ENCODE measurements around the gene CNTD1.

CNTD1 gene

DNA sequence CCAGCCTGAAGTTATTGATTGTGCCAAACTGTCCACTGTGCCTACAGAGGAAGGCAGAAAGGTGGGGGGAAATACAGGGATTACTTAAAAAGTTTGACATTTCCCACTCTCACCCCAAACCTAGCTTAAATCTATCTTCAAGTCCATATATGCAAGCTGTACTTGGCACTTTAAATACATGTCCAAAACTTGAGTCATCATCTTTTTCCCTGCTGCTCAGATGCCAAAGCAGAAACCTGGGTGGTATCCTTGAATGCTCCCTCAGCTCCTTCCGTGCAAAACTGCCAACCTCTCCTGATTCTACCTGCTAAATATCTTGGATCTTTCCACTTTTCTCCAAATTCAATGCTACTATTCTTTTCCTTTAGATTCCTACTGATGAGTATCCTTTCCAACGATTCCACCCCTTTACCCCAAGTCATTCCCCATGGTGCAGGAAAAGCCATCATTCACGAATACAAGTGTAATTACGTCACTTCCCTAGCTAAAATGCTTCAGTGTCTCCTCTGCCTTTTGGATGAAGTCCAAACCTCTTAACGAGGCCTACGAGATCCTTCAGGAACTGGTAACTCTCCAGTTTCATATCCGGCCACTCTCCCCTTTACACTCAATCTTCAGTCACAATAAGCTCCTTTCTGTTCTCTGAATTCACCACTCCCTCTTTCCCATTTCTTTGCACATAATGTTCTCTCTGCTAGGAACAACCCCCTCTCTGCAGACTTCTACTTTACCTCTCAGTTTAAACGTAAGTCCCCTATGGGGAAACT lies 16.2 kb downstream of the CNTD1 start:
- TF ChIP-seq, protein P1, sequence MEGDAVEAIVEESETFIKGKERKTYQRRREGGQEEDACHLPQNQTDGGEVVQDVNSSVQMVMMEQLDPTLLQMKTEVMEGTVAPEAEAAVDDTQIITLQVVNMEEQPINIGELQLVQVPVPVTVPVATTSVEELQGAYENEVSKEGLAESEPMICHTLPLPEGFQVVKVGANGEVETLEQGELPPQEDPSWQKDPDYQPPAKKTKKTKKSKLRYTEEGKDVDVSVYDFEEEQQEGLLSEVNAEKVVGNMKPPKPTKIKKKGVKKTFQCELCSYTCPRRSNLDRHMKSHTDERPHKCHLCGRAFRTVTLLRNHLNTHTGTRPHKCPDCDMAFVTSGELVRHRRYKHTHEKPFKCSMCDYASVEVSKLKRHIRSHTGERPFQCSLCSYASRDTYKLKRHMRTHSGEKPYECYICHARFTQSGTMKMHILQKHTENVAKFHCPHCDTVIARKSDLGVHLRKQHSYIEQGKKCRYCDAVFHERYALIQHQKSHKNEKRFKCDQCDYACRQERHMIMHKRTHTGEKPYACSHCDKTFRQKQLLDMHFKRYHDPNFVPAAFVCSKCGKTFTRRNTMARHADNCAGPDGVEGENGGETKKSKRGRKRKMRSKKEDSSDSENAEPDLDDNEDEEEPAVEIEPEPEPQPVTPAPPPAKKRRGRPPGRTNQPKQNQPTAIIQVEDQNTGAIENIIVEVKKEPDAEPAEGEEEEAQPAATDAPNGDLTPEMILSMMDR (IDR thresholded peaks at IDR 0.05), result no peak
- no peak for TF ChIP-seq ZFX (IDR thresholded peaks at IDR 0.05; ENCODE audit: borderline replicate concordance)
- no peak overlapping the region for H3K27ac ChIP-seq

DNA sequence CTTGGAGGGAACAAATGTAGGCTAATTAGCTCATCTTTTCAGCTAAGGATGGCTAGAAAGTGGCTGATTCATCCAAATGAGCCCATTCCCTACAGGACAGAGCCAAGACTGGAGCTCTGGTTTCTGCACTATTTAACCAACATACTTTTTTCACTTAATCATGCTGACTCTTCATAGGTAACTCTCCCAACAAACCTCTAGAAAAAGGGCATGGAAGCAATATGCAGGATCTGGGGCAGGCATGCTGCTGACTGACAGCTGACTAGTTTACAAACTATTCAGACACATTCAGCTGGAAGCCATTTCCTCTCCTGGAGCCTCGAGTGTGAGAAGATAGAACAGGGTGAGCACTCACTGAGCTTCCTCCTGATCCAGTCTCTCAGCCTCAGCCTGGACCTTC lies 19.2 kb downstream of the CNTD1 start:
- H3K27ac ChIP-seq, result no peak overlapping the region
- no peak for TF ChIP-seq ZFX (IDR thresholded peaks at IDR 0.05; ENCODE audit: borderline replicate concordance)
- TF ChIP-seq, protein P1 (IDR thresholded peaks at IDR 0.05), result no peak

DNA sequence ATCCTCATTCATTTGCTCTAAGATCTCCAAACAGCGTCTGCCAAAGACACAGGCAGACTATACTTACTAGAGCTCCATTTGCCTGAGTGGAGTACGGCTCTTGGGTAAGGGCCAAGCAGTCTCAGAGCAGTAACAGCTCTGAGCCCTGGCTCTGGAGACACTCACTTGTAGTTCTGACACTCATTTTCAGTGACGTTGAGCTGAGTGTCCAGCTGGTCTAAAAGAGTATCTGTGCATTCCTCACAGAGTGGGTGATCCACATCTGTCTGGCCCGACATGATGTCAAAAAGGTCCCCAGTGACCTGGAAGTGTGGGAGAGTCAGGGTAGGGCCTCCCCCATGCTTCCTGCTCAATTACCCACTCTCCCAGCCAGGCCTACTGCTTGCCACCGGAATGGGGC lies 19.7 kb downstream of the CNTD1 start:
- no peak overlapping the region for H3K27ac ChIP-seq
- no peak for TF ChIP-seq ZFX (IDR thresholded peaks at IDR 0.05; ENCODE audit: borderline replicate concordance)

DNA sequence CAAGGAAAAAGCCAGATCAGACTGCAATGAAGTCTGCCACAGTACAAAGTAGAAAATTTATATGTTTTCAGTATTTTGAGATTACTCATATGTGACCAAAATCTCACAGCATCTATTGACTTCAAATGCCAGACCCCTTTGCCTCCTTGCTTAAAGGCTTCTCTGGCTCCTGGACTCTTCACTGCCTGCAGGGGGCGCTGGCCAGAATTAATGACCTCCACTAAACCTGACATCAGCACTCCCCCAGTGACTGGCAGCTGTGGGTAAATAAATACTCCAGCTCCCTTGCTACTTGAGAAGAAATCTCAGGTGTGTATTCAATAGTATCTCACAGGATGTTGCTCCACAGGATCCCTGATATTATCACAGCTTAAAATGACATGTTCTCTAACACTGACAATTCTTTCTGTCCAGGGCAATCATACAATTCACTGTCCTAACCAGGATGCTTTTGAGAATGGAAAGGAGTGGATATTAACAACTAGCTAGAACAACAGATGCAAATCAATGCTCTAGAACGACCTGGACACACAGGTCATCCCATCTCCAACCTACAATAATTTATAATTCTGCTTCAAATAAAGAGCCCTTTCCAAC lies 21.4 kb downstream of the CNTD1 start:
- TF ChIP-seq, protein P1 (IDR thresholded peaks at IDR 0.05), result peak; percentile 88
- no peak for TF ChIP-seq ZFX (IDR thresholded peaks at IDR 0.05; ENCODE audit: borderline replicate concordance)
- no peak overlapping the region for H3K27ac ChIP-seq

DNA sequence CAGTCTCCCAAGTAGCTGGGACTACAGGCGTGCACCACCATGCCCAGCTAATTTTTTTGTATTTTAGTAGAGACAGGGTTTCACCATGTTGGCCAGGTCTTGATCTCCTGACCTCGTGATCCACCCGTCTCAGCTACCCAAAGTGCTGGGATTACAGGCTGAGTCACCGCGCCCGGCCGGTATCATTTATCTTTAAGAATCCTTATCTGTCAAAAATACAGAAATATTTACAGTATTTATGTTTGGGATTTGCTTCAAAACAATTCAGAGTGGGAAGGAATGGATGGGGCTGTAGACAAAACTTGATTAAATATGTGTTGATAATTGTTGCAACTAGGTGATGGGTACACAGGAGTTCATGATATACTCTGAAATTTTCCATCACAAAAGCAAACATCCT lies 22.5 kb downstream of the CNTD1 start:
- TF ChIP-seq, protein P1 (IDR thresholded peaks at IDR 0.05), result no peak
- no peak for TF ChIP-seq ZFX (IDR thresholded peaks at IDR 0.05; ENCODE audit: borderline replicate concordance)

DNA sequence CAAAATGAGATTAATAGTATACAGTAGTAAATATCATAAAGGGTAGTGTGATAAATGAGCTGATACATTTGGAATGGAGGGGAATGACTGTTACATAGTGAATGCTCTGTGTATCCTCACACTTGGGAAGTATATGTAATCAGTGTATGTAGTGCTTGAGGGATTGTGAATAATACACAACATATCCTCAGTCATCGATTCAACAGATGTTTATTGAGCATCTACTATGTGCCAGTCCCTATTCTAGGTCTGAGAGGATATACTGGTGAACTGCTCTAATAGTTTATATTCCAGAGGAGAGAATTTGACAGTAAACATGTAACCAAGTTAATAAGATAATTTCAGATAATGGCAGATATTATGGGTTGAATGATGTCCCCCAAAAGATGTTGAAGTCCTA lies 28.8 kb downstream of the CNTD1 start:
- TF ChIP-seq, protein P1 (IDR thresholded peaks at IDR 0.05), result no peak
- no peak overlapping the region for H3K27ac ChIP-seq

More for the DNA sequence above, 22.5 kb downstream of the CNTD1 start:
- H3K27ac ChIP-seq, result no peak overlapping the region

DNA sequence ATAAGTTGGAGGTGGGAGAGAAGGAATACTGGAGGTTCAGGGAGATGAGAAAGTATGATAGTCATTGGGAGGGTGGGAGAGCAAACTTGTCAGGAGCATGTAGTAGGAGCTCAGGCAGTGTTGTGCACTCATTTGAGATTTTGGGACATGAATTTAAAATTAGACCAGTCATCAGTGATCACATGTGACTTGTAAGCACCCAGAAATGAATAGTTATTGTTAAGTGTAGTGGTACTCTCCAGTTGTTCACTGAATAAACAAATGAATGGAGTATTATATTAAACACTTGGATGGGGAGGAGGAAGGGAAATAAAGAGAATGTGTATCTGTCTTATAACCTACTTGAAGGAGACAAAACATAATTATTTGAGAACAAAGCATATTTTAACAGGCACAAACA lies 32.3 kb downstream of the CNTD1 start:
- H3K27ac ChIP-seq, result no peak overlapping the region
- TF ChIP-seq, protein P1 (IDR thresholded peaks at IDR 0.05), result no peak
- TF ChIP-seq ZFX (IDR thresholded peaks at IDR 0.05; ENCODE audit: borderline replicate concordance), result no peak

All from 22Rv1 (cell line).